Right atrium auricular region (tissue), 2 donors: ENCODE measurements around the gene ARID3A. TPM values are rescaled to one million over a fixed set of nuclear protein-coding genes. Genes with fewer than 3 reads are reported as not detected.
A peak's percentile ranks its signal among the peaks of the same experiment; 100 is the strongest.

Source experiments
- DNase-seq: peaks from one replicate; pipeline ENCODE4 v3.0.0-alpha.2; 2019; ENCODE audit warnings: low spot score
- H3K27ac ChIP-seq, 2 donors: fragments of 200-600 bp; sonication (generic); 1 replicate in 1 of 2; 2 replicates in 1 of 2; pipeline ENCODE4 v1.5.1; 2016 to 2019
- H3K27me3 ChIP-seq, 2 donors: fragments of 200-600 bp; sonication (generic); one replicate each; pipeline versions ENCODE4 v1.5.1 to v1.6.0; 2017 to 2019
- H3K36me3 ChIP-seq: fragments of 200-600 bp; sonication (generic); one replicate; pipeline ENCODE4 v1.5.1; 2016
- H3K4me1 ChIP-seq, 2 donors: fragments of 200-600 bp; sonication (generic); one replicate each; pipeline versions ENCODE4 v1.5.1 to v1.6.0; 2017 to 2019
- H3K4me3 ChIP-seq, 2 donors: fragments of 200-600 bp; sonication (generic); 1 replicate in 1 of 2; 2 replicates in 1 of 2; pipeline ENCODE4 v1.5.1; 2017 to 2019; ENCODE audit warnings: mild to moderate bottlenecking in 1 of 2, moderate library complexity in 1 of 2
- H3K9me3 ChIP-seq, 2 donors: fragments of 200-600 bp; sonication (generic); one replicate each; pipeline ENCODE4 v1.5.1; 2019
- total RNA-seq, 2 donors: library from RNA; depleted of rRNA; stranded (reverse); fragments of >200 nt; gene quantifications; one replicate each; pipeline ENCODE4 v1.1.0, GENCODE V29; 2016
- TF ChIP-seq, protein P1 (sequence below), 2 donors: fragments of 200-600 bp; sonication (generic); IDR thresholded peaks; one replicate each; pipeline ENCODE4 v1.5.1; 2019; ENCODE audit warnings: antibody characterized with exemption in 2 of 2

ARID3A gene
- total RNA-seq, 2 donors from 2014 or later = 1.7 to 3.4 TPM

DNA sequence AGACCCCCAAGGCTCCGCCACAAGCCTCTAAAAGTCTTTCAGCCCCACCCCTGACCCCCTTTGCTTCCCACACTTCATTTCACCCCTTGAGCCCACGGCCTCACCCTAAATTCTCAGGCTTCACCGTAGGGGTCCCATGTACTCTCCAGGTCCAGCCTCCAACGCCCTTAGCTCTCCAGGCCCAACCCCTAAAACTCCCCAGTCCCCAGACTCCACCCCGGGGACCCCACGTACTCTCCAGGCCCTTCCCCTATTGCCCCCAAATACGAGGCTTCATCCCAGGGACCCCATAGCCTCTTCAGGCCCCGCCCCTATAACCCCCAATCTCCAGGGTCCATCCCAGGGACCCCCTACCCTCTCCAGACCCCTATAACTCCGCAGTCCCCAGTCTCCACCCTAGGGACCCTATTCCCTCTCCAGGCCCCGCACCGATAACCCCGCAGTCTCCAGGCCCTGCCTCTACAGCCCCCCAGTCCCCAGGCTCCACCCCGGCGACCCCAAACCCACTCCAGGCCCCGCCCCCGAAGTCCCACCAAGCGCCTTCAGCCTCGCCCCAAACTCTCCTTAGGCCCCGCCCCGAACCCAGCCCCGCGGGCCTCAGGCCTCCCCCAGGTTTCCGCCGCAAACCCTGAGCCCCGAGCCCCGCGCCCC, 33.5 kb upstream of the ARID3A start:
- no peak for DNase-seq
- TF ChIP-seq, protein P1, sequence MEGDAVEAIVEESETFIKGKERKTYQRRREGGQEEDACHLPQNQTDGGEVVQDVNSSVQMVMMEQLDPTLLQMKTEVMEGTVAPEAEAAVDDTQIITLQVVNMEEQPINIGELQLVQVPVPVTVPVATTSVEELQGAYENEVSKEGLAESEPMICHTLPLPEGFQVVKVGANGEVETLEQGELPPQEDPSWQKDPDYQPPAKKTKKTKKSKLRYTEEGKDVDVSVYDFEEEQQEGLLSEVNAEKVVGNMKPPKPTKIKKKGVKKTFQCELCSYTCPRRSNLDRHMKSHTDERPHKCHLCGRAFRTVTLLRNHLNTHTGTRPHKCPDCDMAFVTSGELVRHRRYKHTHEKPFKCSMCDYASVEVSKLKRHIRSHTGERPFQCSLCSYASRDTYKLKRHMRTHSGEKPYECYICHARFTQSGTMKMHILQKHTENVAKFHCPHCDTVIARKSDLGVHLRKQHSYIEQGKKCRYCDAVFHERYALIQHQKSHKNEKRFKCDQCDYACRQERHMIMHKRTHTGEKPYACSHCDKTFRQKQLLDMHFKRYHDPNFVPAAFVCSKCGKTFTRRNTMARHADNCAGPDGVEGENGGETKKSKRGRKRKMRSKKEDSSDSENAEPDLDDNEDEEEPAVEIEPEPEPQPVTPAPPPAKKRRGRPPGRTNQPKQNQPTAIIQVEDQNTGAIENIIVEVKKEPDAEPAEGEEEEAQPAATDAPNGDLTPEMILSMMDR (IDR thresholded peaks at IDR 0.05) = no peak

DNA sequence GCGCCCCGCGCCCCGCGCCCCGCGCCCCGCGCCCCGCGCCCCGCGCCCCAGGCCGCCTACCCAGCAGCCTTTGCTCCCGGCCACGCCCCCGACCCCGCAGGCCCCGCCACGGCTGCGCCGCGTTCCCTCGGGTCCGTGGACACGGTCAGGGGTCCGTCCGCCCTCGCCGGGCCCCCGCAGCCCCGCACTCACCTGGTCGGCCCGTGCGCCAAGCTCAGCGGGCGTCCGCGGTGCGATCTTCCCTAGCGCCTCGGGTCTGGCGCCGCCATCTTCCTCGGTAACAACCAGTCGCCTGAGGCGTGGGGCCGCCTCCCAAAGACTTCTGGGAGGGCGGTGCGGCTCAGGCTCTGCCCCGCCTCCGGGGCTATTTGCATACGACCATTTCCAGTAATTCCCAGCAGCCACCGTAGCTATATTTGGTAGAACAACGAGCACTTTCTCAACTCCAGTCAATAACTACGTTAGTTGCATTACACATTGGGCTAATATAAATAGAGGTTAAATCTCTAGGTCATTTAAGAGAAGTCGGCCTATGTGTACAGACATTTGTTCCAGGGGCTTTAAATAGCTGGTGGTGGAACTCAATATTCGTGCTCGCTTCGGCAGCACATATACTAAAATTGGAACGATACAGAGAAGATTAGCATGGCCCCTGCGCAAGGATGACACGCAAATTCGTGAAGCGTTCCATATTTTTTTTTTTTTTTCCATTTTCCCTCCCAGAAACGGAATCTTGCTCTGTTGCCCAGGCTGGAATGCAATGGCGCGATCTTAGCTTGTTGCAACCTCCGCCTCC, 32.7 kb upstream of the ARID3A start, which contains the start of the genes MED16 and RNU6-9:
TSS of gene MED16 (minus strand) at position 294 of the 796 bp plus-strand sequence. CDS start 2,056 bp downstream, outside the sequence.
TSS of gene RNU6-9 (plus strand) at position 591 of the 796 bp plus-strand sequence.
- peak; percentile 96 for DNase-seq
- H3K27ac ChIP-seq = peak within 1 kb of the TSS; percentile 93 to 95
- H3K27me3 ChIP-seq = no peaks in the 10 kb centered on the region
- no peaks in the 10 kb centered on the region for H3K9me3 ChIP-seq
- H3K36me3 ChIP-seq = peaks cover 25% of the 10 kb centered on the region
- H3K4me1 ChIP-seq = peaks cover 0 to 18% of the 10 kb centered on the region in 2 donors
- H3K4me3 ChIP-seq = peak within 1 kb of the TSS; percentile 88 to 93
- TF ChIP-seq, protein P1 (IDR thresholded peaks at IDR 0.05) = no peak

More for the DNA sequence above, 33.5 kb upstream of the ARID3A start:
- H3K4me1 ChIP-seq = peaks cover 0 to 18% of the 10 kb centered on the region in 2 donors
- H3K27ac ChIP-seq = peak overlapping the region; percentile 93 to 95
- no peaks in the 10 kb centered on the region for H3K27me3 ChIP-seq
- H3K9me3 ChIP-seq = no peaks in the 10 kb centered on the region
- peaks cover 25% of the 10 kb centered on the region for H3K36me3 ChIP-seq
- peak overlapping the region; percentile 88 to 93 for H3K4me3 ChIP-seq

DNA sequence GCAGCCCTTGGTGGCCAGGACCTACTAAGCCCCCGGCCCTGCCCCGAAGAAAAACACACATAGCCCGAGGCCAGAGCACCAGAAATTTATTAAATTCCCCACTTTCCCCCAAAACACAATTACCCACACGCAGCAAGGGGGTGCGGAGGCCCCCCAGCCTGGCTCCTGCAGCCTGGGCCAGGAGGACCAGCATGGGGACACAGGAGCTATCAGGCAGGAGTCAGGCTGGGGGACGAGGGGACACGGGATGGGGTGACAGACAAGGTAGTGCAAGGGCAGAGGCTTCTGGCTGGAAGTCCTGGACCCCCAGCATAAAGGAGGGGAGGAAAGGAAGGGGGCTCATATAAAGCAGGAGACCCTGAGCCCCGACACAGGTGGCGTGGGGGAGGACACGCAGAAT, 29.4 kb upstream of the ARID3A start:
- no peak for DNase-seq
- Histone ChIP-seq H3K4me1 (peaks cover 0 to 14% of the 10 kb centered on the region in 2 donors), H3K36me3 (peaks cover 17% of the 10 kb centered on the region), H3K27me3 (no peaks in the 10 kb centered on the region), H3K27ac (no peak overlapping the region), H3K4me3 (no peak overlapping the region), H3K9me3 (no peaks in the 10 kb centered on the region)
- TF ChIP-seq, protein P1 (IDR thresholded peaks at IDR 0.05) = no peak

DNA sequence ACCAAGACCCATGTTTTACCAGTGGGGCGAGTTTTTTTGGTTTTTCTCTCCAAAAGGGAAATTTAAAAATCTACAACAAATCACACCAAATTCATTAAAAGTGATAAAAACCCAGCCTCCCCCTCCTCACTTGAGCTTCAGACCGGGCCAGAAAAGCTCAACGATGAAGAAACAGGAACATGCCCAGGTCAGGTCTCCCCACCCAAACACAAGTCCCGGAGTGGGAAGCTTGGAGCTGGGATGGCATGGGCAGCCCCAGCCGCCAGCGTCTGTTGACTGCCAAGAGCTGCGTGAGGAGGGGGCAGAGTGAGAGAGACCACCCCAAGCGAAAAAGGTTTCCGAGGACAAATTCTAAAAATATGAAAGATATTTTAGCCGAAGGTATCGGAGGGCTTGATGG, 28.8 kb upstream of the ARID3A start:
- Histone ChIP-seq H3K4me3 (no peak overlapping the region), H3K4me1 (peaks cover 0 to 10% of the 10 kb centered on the region in 2 donors), H3K27me3 (no peaks in the 10 kb centered on the region), H3K36me3 (peaks cover 17% of the 10 kb centered on the region), H3K27ac (no peak overlapping the region), H3K9me3 (no peaks in the 10 kb centered on the region)
- DNase-seq = no peak
- TF ChIP-seq, protein P1 (IDR thresholded peaks at IDR 0.05) = no peak

DNA sequence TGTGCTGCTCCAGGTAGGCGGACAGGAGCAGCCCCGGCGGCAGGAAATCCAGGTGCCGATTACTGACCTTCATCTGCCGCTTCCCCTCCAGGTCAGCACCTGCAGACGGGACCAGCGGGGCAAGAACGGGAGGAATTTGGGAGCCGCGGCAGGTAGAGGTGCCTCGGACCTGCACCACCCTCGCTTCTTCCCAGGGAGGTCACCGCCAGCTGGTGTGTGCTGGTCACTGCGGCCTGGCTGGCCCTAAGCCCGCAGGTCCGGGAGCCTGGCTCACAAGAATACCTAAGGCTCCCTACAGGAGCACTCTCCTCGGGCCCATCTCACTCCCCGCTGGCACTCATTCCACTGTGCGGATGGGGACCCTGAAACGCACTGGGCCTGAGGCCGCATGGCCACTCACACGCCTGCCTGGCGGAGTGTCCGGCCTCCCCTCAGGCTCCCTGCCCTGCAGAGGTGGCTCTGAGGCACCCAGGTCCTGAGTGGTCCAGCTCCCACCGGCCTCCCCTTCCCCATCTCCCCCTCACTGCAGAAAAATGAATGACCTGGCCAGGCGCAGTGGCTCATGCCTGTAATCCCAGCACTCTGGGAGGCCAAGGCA, 28.3 kb upstream of the ARID3A start:
- no peak overlapping the region for H3K27ac ChIP-seq
- H3K9me3 ChIP-seq = no peaks in the 10 kb centered on the region
- peaks cover 17% of the 10 kb centered on the region for H3K36me3 ChIP-seq
- no peak for DNase-seq
- TF ChIP-seq, protein P1 (IDR thresholded peaks at IDR 0.05) = no peak
- peaks cover 0 to 5% of the 10 kb centered on the region in 2 donors for H3K4me1 ChIP-seq
- H3K4me3 ChIP-seq = no peak overlapping the region
- no peaks in the 10 kb centered on the region for H3K27me3 ChIP-seq
